Body of pancreas (tissue), 4 donors: Measurements from ENCODE around the gene SLMAP.

ENCODE experiments used
- POLR2A ChIP-seq, 3 donors: fragments of 450-650 bp; IDR thresholded peaks; one replicate each; pipeline ENCODE4 v1.6.1; 2016; ENCODE audit warnings: antibody characterized with exemption in 3 of 3, mild to moderate bottlenecking in 2 of 3
- TF ChIP-seq, protein P1 (sequence below), 7 experiments: fragments of 450-650 bp in 4 of 7; fragments of 200-600 bp in 3 of 7; sonication (generic) in 3 of 7; IDR thresholded peaks; one replicate each; pipeline ENCODE4 v1.5.1; 2016 to 2019; ENCODE audit warnings: antibody characterized with exemption in 7 of 7

DNA sequence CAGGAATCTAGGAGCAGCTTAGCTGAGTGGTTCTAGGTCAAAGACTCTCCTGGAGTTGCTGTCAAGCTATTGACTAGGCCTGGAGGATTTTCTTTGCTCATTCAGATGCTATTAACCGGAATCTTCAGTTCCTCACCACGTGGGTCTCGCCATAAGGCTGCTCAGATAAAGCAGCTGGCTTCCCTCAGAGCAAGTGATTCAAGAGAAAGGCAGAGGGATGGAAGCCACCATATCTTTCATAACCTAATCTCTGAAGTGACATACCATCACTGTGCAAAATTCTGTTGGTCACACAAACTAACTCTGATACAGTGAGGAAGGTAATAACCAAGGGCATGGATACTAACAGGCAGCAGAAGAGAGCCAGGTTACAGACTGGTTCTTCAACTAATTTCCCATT is 179.4 kb downstream of the SLMAP start:
- TF ChIP-seq, protein P1, sequence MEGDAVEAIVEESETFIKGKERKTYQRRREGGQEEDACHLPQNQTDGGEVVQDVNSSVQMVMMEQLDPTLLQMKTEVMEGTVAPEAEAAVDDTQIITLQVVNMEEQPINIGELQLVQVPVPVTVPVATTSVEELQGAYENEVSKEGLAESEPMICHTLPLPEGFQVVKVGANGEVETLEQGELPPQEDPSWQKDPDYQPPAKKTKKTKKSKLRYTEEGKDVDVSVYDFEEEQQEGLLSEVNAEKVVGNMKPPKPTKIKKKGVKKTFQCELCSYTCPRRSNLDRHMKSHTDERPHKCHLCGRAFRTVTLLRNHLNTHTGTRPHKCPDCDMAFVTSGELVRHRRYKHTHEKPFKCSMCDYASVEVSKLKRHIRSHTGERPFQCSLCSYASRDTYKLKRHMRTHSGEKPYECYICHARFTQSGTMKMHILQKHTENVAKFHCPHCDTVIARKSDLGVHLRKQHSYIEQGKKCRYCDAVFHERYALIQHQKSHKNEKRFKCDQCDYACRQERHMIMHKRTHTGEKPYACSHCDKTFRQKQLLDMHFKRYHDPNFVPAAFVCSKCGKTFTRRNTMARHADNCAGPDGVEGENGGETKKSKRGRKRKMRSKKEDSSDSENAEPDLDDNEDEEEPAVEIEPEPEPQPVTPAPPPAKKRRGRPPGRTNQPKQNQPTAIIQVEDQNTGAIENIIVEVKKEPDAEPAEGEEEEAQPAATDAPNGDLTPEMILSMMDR (IDR thresholded peaks at IDR 0.05) = no peak
- TF ChIP-seq POLR2A (IDR thresholded peaks at IDR 0.05) = no peak
